HepG2 (cell line): ENCODE data around the gene VPS11. TPM values are rescaled to one million over a fixed set of nuclear protein-coding genes. Genes with fewer than 3 reads are reported as not detected.

ENCODE experiments used
- IKZF4 ChIP-seq: sonication (generic); formaldehyde crosslinking; IDR thresholded peaks from 2 replicates; pipeline ENCODE4 v1.5.1; 2020; ENCODE audit warnings: borderline replicate concordance, mild to moderate bottlenecking, low read depth, missing genetic modification reagents; ENCODE audit errors: not compliant biosample characterization
- KAT2B ChIP-seq: fragments of 150-350 bp; IDR thresholded peaks from 2 replicates; pipeline ENCODE4 v1.6.1; 2014; ENCODE audit warnings: low read depth, low read length, borderline replicate concordance
- KLF9 ChIP-seq: IDR thresholded peaks from 2 replicates; pipeline ENCODE4 v1.6.1; 2016; ENCODE audit warnings: low read depth
- MBD4 ChIP-seq: IDR thresholded peaks from 2 replicates; pipeline ENCODE4 v1.6.1; 2012; ENCODE audit warnings: low read length, inconsistent platforms, borderline replicate concordance
- NR2F1 ChIP-seq, 2 experiments: fragments of 450-650 bp in 1 of 2; formaldehyde crosslinking in 1 of 2; IDR thresholded peaks; 2 replicates each; pipeline versions ENCODE4 v1.5.0 to v1.6.1; 2016 to 2020; ENCODE audit warnings: mild to moderate bottlenecking in 1 of 2, missing compliant biosample characterization in 1 of 2, missing genetic modification reagents in 1 of 2, moderate library complexity in 1 of 2
- ZNF292 ChIP-seq: sonication (generic); formaldehyde crosslinking; IDR thresholded peaks from 2 replicates; pipeline ENCODE4 v1.8.1; 2022; ENCODE audit warnings: mild to moderate bottlenecking, low read depth, missing genetic modification reagents, borderline replicate concordance
- ZNF329 ChIP-seq: sonication (generic); formaldehyde crosslinking; IDR thresholded peaks from 2 replicates; pipeline ENCODE4 v1.9.0; 2021; ENCODE audit warnings: low read depth, mild to moderate bottlenecking, missing genetic modification reagents
- polyA plus RNA-seq, 8 experiments: library from polyadenylated mRNA; depleted of rRNA in 3 of 8; stranded (reverse) in 7 of 8; unstranded in 1 of 8; fragments of >200 nt; fragmentation: Illumina TruSeq in 4 of 8; extraction: Trizol in 4 of 8; gene quantifications; 2 replicates each; pipeline versions ENCODE4 v1.2.1 to v1.2.3, GENCODE V29; 2011 to 2016; ENCODE audit warnings: low read depth in 4 of 8, missing spikeins in 1 of 8, mixed read lengths in 1 of 8; ENCODE audit not compliant: insufficient read depth in 1 of 8
- total RNA-seq, 5 experiments: library from RNA; depleted of rRNA; stranded (reverse); fragments of >200 nt; fragmentation: Illumina TruSeq; extraction: Trizol; gene quantifications; 2 replicates each; pipeline ENCODE4 v1.2.3, GENCODE V29; 2016; ENCODE audit warnings: low read depth in 1 of 5
- TF ChIP-seq, protein P1 (sequence below): sonication (generic); formaldehyde crosslinking; conservative IDR thresholded peaks from 2 replicates; pipeline ENCODE4 v1.4.0; 2020; ENCODE audit warnings: missing genetic modification reagents
- TF ChIP-seq, protein P2 (sequence below): sonication (generic); formaldehyde crosslinking; conservative IDR thresholded peaks from 2 replicates; pipeline ENCODE4 v1.8.0; 2022; ENCODE audit warnings: mild to moderate bottlenecking, moderate library complexity, missing genetic modification reagents
- TF ChIP-seq, protein P3 (sequence below): sonication (generic); formaldehyde crosslinking; IDR thresholded peaks from 2 replicates; pipeline ENCODE4 v1.4.0; 2020; ENCODE audit warnings: missing genetic modification reagents, borderline replicate concordance
- TF ChIP-seq, protein P4 (sequence below): sonication (generic); formaldehyde crosslinking; IDR thresholded peaks from 2 replicates; pipeline ENCODE4 v1.5.0; 2020; ENCODE audit warnings: mild to moderate bottlenecking, missing genetic modification reagents
- TF ChIP-seq, protein P5 (sequence below), 2 experiments: sonication (generic) in 1 of 2; formaldehyde crosslinking in 1 of 2; IDR thresholded peaks; 2 replicates each; pipeline versions ENCODE4 v1.6.1 to v1.9.0; 2014 to 2022; ENCODE audit warnings: antibody characterized with exemption in 1 of 2, borderline replicate concordance in 1 of 2, inconsistent platforms in 1 of 2, low read depth in 1 of 2, missing genetic modification reagents in 1 of 2

Gene VPS11
- total and polyA plus RNA-seq, 2 of the 13 experiments (the other 11 are each of a cell fraction or from before 2014, with no cell fraction given): 13.7 to 21.6 TPM

DNA sequence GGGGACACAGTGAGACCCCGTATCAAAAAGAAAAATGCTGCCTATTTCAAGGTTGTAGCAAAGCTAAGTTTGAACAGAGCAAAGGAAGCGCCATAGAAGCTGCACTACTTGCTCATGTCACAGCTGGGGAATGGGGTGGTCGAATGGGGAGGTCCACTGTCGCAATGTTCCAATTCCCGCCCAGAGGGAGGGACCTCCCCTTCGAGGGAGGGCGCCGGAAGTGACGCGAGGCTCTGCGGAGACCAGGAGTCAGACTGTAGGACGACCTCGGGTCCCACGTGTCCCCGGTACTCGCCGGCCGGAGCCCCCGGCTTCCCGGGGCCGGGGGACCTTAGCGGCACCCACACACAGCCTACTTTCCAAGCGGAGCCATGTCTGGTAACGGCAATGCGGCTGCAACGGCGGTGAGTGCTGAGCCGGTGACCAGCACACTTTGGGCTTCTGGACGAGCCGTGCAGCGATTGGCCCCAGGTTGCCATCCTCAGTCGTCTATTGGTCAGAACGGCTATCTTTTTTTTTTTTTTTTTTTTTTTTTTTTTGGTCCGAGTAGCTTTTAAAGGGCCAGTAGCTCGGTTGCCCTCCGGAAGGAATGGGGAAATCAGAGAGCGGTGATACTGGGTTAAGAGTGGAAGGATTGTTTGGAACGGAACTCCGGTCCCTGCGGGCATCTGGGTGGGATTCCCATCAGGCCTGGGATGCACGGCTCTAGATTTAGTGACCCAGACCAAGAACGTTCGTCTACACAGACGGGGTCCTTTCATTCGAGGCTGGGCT lies 17.2 kb downstream of the VPS11 start, which contains the start of gene HMBS (continued):
- TF ChIP-seq, protein P1, sequence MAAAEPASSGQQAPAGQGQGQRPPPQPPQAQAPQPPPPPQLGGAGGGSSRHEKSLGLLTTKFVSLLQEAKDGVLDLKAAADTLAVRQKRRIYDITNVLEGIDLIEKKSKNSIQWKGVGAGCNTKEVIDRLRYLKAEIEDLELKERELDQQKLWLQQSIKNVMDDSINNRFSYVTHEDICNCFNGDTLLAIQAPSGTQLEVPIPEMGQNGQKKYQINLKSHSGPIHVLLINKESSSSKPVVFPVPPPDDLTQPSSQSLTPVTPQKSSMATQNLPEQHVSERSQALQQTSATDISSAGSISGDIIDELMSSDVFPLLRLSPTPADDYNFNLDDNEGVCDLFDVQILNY (CRISPR knock-in tag): peak; percentile 93
- TF ChIP-seq, protein P2, sequence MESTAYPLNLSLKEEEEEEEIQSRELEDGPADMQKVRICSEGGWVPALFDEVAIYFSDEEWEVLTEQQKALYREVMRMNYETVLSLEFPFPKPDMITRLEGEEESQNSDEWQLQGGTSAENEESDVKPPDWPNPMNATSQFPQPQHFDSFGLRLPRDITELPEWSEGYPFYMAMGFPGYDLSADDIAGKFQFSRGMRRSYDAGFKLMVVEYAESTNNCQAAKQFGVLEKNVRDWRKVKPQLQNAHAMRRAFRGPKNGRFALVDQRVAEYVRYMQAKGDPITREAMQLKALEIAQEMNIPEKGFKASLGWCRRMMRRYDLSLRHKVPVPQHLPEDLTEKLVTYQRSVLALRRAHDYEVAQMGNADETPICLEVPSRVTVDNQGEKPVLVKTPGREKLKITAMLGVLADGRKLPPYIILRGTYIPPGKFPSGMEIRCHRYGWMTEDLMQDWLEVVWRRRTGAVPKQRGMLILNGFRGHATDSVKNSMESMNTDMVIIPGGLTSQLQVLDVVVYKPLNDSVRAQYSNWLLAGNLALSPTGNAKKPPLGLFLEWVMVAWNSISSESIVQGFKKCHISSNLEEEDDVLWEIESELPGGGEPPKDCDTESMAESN (CRISPR knock-in tag): peak; percentile 24; the same call in 1 of the 2 replicates
- 0 out of 2 replicates have a peak, but pooled peaks have one; percentile 42 for TF ChIP-seq ZNF329 (CRISPR knock-in tag)
- no peak for TF ChIP-seq MBD4
- TF ChIP-seq, protein P3, sequence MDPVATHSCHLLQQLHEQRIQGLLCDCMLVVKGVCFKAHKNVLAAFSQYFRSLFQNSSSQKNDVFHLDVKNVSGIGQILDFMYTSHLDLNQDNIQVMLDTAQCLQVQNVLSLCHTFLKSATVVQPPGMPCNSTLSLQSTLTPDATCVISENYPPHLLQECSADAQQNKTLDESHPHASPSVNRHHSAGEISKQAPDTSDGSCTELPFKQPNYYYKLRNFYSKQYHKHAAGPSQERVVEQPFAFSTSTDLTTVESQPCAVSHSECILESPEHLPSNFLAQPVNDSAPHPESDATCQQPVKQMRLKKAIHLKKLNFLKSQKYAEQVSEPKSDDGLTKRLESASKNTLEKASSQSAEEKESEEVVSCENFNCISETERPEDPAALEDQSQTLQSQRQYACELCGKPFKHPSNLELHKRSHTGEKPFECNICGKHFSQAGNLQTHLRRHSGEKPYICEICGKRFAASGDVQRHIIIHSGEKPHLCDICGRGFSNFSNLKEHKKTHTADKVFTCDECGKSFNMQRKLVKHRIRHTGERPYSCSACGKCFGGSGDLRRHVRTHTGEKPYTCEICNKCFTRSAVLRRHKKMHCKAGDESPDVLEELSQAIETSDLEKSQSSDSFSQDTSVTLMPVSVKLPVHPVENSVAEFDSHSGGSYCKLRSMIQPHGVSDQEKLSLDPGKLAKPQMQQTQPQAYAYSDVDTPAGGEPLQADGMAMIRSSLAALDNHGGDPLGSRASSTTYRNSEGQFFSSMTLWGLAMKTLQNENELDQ: no peak
- TF ChIP-seq ZNF292 (CRISPR knock-in tag): no peak
- no peak for TF ChIP-seq KAT2B
- TF ChIP-seq, protein P4, sequence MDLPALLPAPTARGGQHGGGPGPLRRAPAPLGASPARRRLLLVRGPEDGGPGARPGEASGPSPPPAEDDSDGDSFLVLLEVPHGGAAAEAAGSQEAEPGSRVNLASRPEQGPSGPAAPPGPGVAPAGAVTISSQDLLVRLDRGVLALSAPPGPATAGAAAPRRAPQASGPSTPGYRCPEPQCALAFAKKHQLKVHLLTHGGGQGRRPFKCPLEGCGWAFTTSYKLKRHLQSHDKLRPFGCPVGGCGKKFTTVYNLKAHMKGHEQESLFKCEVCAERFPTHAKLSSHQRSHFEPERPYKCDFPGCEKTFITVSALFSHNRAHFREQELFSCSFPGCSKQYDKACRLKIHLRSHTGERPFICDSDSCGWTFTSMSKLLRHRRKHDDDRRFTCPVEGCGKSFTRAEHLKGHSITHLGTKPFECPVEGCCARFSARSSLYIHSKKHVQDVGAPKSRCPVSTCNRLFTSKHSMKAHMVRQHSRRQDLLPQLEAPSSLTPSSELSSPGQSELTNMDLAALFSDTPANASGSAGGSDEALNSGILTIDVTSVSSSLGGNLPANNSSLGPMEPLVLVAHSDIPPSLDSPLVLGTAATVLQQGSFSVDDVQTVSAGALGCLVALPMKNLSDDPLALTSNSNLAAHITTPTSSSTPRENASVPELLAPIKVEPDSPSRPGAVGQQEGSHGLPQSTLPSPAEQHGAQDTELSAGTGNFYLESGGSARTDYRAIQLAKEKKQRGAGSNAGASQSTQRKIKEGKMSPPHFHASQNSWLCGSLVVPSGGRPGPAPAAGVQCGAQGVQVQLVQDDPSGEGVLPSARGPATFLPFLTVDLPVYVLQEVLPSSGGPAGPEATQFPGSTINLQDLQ: no peak
- TF ChIP-seq IKZF4 (CRISPR knock-in tag): peak; percentile 82
- TF ChIP-seq NR2F1 (CRISPR knock-in tag; IDR thresholded peaks at IDR 0.05): no peak
- TF ChIP-seq, protein P5, sequence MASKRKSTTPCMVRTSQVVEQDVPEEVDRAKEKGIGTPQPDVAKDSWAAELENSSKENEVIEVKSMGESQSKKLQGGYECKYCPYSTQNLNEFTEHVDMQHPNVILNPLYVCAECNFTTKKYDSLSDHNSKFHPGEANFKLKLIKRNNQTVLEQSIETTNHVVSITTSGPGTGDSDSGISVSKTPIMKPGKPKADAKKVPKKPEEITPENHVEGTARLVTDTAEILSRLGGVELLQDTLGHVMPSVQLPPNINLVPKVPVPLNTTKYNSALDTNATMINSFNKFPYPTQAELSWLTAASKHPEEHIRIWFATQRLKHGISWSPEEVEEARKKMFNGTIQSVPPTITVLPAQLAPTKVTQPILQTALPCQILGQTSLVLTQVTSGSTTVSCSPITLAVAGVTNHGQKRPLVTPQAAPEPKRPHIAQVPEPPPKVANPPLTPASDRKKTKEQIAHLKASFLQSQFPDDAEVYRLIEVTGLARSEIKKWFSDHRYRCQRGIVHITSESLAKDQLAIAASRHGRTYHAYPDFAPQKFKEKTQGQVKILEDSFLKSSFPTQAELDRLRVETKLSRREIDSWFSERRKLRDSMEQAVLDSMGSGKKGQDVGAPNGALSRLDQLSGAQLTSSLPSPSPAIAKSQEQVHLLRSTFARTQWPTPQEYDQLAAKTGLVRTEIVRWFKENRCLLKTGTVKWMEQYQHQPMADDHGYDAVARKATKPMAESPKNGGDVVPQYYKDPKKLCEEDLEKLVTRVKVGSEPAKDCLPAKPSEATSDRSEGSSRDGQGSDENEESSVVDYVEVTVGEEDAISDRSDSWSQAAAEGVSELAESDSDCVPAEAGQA (IDR thresholded peaks at IDR 0.05; ENCODE audit: low read depth): peak; percentile 66
- TF ChIP-seq, protein P5 (CRISPR knock-in tag; IDR thresholded peaks at IDR 0.05; ENCODE audit: borderline replicate concordance): no peak
- TF ChIP-seq KLF9 (CRISPR knock-in tag): peak; percentile 63; the same call in 1 of the 2 replicates
